HG03103 (cell line): ENCODE measurements around the gene PTPRH.

Source experiments
- ATAC-seq: cut with Tn5 transposase; IDR thresholded peaks from one replicate; pipeline ENCODE4 v1.9.1; 2021; ENCODE audit warnings: low read depth; ENCODE audit not compliant: unreplicated experiment

The PTPRH gene

DNA sequence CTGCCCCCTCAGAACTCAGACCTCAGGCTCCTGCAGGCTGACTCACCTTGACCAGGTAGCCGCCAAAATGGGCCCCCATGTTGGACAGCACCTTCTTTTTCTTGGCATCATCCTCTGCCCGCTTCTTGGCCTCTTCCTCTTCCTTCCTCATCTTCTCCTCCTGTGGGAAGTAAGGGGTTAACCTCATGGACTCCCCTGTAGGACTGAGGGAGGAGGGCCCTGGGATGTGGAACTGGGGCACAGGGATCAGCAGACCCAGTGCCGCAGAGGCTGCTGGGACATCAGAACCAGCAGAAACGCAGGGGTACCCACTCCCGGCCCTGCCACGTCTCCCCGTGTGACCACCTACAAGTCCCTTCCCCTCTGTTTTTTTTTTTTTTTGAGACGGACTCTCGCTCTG is 71.4 kb downstream of the PTPRH start:
- ATAC-seq = no peak

DNA sequence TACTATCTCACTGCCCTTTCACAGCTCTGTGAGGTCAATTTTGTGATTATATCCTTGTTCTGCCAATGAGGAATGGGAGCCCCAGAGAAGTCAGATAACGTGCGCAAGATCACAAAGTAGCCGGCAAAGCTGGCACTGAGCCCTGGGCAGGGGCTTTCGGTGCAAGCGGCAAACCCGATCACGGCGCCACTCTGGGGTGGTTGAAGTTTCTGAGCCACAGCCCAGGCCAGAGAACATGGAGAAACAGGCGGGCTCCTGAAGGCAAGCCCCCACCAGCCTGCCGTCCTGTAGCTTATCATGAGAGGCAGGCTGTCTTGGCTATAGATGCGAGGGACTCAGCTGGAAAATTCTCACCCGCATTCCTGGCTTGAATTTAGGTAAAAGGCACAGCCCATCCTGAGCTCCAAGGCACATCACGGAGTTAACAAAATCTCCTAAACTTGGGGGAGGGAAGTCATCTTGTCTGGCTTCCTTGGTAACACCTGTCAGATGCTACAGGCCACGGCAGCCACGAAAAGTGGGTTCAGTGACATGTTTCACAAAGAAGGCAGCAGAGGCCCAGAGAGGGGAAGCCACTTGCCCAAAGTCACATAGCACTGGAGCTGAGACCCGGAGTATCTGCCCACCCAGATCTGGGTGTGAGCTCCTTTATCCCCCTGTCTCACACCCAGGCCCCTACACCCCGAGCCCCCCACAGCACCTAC is 72.8 kb downstream of the PTPRH start:
- ATAC-seq = no peak

DNA sequence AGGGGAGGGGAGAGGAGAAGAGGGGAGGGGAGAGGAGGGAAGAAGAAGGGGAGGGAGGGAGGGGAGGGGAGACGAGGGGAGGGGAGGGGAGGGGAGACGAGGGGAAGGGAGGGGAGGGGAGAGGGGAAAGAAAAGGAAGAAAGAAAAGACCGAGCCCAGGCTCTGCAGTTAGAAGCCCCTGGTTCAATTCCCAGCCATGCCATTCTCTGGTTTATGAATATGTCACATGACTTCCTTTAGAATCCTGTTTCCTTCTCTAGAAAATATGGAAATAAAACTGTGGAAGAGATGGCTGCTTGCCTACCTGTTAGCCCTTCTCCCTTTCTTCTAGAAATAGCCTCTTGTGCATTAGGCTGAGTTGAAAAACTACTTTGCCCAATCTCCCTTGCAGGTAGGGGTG is 74.6 kb downstream of the PTPRH start:
- ATAC-seq = no peak

DNA sequence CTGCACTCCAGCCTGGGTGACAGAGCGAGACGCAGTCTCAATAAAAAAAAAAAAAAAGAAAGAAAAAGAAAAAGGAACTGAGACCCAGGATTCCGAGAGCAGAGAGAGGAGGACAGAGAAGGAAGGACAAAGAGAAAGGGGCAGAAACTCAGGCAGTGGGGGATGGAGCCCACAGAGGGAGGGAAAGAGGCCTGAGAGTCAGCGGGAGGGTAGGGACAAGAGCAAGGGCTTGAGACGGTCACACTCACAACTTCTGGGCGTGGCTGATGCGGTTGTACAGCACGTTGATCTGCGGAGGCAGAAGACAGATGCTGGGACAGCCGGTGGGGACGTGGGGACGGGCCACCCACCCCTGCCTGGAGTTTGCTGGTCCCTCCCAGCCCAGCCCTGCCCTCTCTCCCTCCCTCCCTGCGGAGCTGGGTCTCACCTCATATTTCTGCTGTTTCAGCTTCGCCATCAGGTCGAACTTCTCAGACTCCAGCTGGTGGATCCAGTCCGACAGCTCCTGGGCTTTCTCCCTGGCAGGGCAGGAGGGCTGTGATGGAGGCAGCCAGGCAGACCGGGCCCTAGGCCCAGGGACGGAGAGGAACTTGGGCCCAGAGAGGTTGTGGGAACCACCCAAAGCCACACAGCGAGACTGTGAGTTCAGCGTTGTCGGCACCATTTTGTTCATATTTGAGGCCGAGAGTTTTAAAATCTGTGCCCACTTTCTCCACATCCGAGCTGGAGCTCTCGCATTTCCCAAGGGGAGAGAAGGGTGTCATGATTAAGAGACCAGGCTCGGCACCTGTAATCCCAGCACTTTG is 75.5 kb downstream of the PTPRH start:
- ATAC-seq = no peak

DNA sequence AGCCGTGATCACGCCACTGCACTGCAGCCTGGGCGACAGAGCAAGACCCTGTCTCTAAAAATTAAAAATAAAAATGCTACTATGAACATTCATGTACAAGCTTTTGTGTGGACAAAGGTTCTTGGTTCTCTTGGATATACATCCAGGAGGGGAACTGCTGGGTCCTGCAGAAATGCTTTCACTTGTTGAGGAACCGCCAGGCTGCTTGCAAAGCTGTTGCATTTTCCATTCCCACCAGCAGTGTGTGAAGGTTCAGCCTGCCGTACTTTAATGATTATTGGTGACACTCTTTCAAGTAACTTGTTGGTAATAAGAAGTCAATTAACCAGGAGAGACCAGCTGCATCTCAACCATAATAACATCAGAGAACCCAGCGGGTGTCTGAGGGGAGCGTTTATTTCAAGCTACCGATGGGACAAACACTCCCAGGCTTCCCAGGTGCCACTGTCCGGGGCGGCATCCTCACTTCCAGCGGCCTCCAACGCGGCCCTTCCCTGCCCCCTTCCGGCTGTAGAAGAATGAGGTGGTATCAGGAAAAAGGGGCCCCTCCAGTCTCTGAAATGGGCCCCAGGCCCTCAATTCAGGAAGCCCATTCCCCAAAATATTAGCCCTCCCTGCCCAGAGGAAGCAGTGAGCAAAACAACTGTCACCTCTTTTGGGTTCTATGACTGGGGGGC is 76.7 kb downstream of the PTPRH start:
- ATAC-seq = no peak

DNA sequence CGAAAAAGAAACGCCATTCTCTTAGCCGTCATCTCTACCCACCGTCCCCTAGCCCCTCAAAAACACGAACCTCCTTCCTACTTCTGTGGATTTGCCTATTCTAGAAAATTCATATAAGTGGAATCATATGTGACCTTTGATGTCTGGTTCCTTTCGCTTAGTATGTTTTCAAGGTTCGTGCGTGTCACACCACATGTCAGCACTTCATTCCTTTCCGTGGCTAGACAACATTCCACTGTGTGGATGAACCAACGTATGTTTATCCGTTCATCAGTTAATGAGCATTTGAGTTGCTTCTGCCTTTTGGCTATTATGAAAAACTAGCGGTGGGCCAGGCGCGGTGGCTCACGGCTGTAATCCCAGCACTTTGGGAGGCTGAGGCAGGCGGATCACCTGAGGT is 77.9 kb downstream of the PTPRH start:
- no peak for ATAC-seq
